WTC11 (cell line): ENCODE data around the gene TRIP13. TPM values are rescaled to one million over a fixed set of nuclear protein-coding genes. Genes with fewer than 3 reads are reported as not detected.

Source experiments
- ATAC-seq: fragments of 200-7000 bp; cut with Tn5 transposase; 2 replicates; pipeline ENCODE4 v1.10.0; 2021; ENCODE audit warnings: mild to moderate bottlenecking, moderate library complexity
- CTCF ChIA-PET: fragments of 300-600 bp; sonication (Branson Sonifier 250); formaldehyde crosslinking; loops from one replicate; lab custom pipeline; 2021; ENCODE audit warnings: antibody characterized with exemption; lab: Charles Lee
- POLR2A ChIA-PET: fragments of 350-600 bp; sonication (Branson Sonifier 250); formaldehyde crosslinking; loops from one replicate; lab custom pipeline; 2021; ENCODE audit warnings: antibody characterized with exemption; lab: Charles Lee
- DNase-seq: peaks from one replicate; pipeline ENCODE4 v3.0.0; 2021; ENCODE audit warnings: low spot score
- H3K27ac Mint-ChIP-seq: 2 replicates; pipeline ENCODE4 v1.8.0; 2021; ENCODE audit warnings: mixed read lengths
- H3K27me3 Mint-ChIP-seq: 2 replicates; pipeline ENCODE4 v1.8.0; 2021; ENCODE audit warnings: low read depth, mild to moderate bottlenecking, moderate library complexity, mixed read lengths
- H3K36me3 Mint-ChIP-seq: 2 replicates; pipeline ENCODE4 v1.8.0; 2021; ENCODE audit warnings: mixed read lengths
- H3K4me1 Mint-ChIP-seq: 2 replicates; pipeline ENCODE4 v1.8.0; 2022; ENCODE audit warnings: mixed read lengths
- H3K4me3 Mint-ChIP-seq: 2 replicates; pipeline ENCODE4 v1.8.0; 2021; ENCODE audit warnings: mild to moderate bottlenecking, moderate library complexity, mixed read lengths
- H3K9me3 Mint-ChIP-seq: 2 replicates; pipeline ENCODE4 v1.8.0; 2021; ENCODE audit warnings: mixed read lengths
- ELF4 ChIP-seq: sonication (generic); formaldehyde crosslinking; IDR thresholded peaks from 2 replicates; pipeline ENCODE4 v1.8.1; 2022; ENCODE audit warnings: low read depth, mild to moderate bottlenecking, moderate library complexity, missing genetic modification reagents
- KAT7 ChIP-seq: sonication (generic); formaldehyde crosslinking; IDR thresholded peaks from 2 replicates; pipeline ENCODE4 v1.8.1; 2023; ENCODE audit warnings: missing genetic modification reagents, mild to moderate bottlenecking, borderline replicate concordance
- MYBL2 ChIP-seq: sonication (generic); formaldehyde crosslinking; IDR thresholded peaks from 2 replicates; pipeline ENCODE4 v1.8.1; 2023; ENCODE audit warnings: mild to moderate bottlenecking, moderate library complexity, missing genetic modification reagents
- RORB ChIP-seq: fragments of 250-450 bp; sonication (Bioruptor Pico); IDR thresholded peaks from 2 replicates; pipeline ENCODE4 v1.9.0; 2021; ENCODE audit warnings: mild to moderate bottlenecking
- TEAD1 ChIP-seq: sonication (generic); formaldehyde crosslinking; IDR thresholded peaks from 2 replicates; pipeline ENCODE4 v1.8.0; 2022; ENCODE audit warnings: mild to moderate bottlenecking, missing genetic modification reagents
- ZNF263 ChIP-seq: sonication (generic); formaldehyde crosslinking; IDR thresholded peaks from 2 replicates; pipeline ENCODE4 v1.8.1; 2022; ENCODE audit warnings: low read depth, mild to moderate bottlenecking, moderate library complexity, missing genetic modification reagents
- ZNF423 ChIP-seq: fragments of 250-450 bp; sonication (Bioruptor Pico); IDR thresholded peaks from 2 replicates; pipeline ENCODE4 v2.1.2; 2022; ENCODE audit warnings: mild to moderate bottlenecking, moderate library complexity
- total RNA-seq: library from RNA; stranded (reverse); gene quantifications from 3 replicates; pipeline ENCODE4 v1.2.3, GENCODE V29; 2021
- TF ChIP-seq, protein P1 (sequence below): sonication (generic); formaldehyde crosslinking; IDR thresholded peaks from 2 replicates; pipeline ENCODE4 v1.8.1; 2022; ENCODE audit warnings: missing genetic modification reagents, borderline replicate concordance
- TF ChIP-seq, protein P2 (sequence below): fragments of 250-450 bp; sonication (Bioruptor Pico); IDR thresholded peaks from 2 replicates; pipeline ENCODE4 v1.9.0; 2021; ENCODE audit warnings: mild to moderate bottlenecking
- TF ChIP-seq, protein P3 (sequence below): sonication (generic); formaldehyde crosslinking; IDR thresholded peaks from 2 replicates; pipeline ENCODE4 v1.8.0; 2022; ENCODE audit warnings: mild to moderate bottlenecking, missing genetic modification reagents
- TF ChIP-seq, protein P4 (sequence below): sonication (generic); formaldehyde crosslinking; IDR thresholded peaks from 2 replicates; pipeline ENCODE4 v1.8.0; 2023; ENCODE audit warnings: missing genetic modification reagents, mild to moderate bottlenecking, borderline replicate concordance

TRIP13 gene
- total RNA-seq, 1 experiment from 2014 or later: 33.7 TPM

DNA sequence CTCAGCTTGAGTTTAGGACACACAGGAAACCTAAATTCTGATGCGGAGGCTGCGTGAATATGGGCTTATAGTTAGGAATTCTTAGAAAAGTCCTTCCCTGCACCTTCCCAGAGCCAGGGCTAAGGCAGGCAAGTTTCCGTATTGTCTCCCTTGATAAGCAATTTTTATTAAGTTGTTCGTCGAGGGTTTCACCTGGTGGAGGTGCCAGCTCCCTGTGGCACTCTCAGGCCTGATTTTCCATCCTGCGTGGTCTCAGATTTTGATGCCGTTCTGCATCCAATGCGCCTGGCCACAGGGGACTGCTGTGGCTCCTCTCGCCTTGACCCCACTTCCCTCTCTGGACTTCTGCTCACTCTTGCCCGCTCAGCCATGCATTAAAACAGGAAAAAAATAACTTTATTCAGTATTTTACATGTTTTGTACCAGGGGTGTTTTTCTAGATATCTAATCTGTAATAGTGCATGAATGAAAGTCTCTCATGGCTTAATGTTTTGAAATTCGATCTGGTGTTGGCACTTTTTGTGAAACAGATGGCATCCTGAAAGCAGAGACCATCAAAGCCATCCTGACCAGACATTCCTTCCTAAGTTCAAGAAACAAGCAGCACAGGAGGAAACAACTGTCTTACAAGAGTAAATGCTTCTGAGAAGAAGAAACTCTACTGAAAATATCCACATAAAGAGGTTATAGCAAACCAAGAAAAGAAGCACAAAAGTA, 50.7 kb downstream of the TRIP13 start:
- no peak overlapping the region for H3K27ac Mint-ChIP-seq
- no peak for ATAC-seq
- DNase-seq: no peak
- TF ChIP-seq, protein P1, sequence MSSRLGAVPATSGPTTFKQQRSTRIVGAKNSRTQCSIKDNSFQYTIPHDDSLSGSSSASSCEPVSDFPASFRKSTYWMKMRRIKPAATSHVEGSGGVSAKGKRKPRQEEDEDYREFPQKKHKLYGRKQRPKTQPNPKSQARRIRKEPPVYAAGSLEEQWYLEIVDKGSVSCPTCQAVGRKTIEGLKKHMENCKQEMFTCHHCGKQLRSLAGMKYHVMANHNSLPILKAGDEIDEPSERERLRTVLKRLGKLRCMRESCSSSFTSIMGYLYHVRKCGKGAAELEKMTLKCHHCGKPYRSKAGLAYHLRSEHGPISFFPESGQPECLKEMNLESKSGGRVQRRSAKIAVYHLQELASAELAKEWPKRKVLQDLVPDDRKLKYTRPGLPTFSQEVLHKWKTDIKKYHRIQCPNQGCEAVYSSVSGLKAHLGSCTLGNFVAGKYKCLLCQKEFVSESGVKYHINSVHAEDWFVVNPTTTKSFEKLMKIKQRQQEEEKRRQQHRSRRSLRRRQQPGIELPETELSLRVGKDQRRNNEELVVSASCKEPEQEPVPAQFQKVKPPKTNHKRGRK (CRISPR knock-in tag): no peak
- no peak for TF ChIP-seq ELF4 (CRISPR knock-in tag)
- TF ChIP-seq, all 79 proteins: peak for 0
- Mint-ChIP-seq H3K4me1 (peaks cover 3% of the 10 kb centered on the region; the same call in 1 of the 2 replicates), H3K27me3 (peaks cover 4% of the 10 kb centered on the region; the same call in 1 of the 2 replicates), H3K36me3 (no peaks in the 10 kb centered on the region), H3K4me3 (no peak overlapping the region), H3K9me3 (peaks cover 6% of the 10 kb centered on the region; the same call in 1 of the 2 replicates)
- ChIA-PET POLR2A (no interaction called here), CTCF (no interaction called here)

DNA sequence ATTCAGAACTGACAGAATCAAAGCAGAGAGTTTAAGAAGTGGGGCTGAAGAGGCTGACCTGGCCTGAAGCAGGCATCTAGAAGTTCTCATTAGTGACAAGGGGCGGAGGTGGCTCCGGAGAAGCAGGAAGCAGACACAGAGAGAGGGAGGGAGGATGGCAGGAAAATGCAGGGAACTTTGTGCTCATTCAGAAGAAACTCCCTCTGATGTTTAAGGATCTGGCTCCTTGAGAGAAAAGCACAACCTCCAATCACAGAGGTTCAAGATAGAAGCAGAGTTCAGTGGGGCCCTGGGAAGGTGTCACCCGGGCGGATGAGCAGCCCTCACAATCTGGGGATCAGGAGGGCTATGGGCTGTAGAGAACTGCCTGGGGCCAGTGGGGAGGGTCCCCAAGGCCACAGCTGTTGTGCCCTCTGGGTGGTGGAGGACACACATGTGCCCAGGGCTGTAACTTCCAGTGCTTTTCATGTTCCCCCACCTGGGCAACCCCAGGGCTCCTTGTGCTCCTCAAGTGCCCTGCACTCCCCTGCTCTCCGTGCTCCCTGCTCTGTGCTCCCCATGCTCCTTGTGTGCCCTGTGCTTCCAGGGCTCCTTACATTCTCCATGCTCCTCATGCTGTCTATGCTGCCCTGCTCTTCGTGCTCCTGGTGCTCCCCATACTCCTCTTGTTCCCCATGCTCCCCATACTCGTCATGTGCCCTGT, 51.4 kb downstream of the TRIP13 start:
- Mint-ChIP-seq H3K36me3 (no peaks in the 10 kb centered on the region), H3K4me3 (no peak overlapping the region), H3K9me3 (peaks cover 6% of the 10 kb centered on the region; the same call in 1 of the 2 replicates), H3K27ac (no peak overlapping the region), H3K27me3 (peaks cover 4% of the 10 kb centered on the region; the same call in 1 of the 2 replicates), H3K4me1 (peaks cover 3% of the 10 kb centered on the region; the same call in 1 of the 2 replicates)
- TF ChIP-seq, protein P2, sequence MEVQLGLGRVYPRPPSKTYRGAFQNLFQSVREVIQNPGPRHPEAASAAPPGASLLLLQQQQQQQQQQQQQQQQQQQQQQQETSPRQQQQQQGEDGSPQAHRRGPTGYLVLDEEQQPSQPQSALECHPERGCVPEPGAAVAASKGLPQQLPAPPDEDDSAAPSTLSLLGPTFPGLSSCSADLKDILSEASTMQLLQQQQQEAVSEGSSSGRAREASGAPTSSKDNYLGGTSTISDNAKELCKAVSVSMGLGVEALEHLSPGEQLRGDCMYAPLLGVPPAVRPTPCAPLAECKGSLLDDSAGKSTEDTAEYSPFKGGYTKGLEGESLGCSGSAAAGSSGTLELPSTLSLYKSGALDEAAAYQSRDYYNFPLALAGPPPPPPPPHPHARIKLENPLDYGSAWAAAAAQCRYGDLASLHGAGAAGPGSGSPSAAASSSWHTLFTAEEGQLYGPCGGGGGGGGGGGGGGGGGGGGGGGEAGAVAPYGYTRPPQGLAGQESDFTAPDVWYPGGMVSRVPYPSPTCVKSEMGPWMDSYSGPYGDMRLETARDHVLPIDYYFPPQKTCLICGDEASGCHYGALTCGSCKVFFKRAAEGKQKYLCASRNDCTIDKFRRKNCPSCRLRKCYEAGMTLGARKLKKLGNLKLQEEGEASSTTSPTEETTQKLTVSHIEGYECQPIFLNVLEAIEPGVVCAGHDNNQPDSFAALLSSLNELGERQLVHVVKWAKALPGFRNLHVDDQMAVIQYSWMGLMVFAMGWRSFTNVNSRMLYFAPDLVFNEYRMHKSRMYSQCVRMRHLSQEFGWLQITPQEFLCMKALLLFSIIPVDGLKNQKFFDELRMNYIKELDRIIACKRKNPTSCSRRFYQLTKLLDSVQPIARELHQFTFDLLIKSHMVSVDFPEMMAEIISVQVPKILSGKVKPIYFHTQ (CRISPR knock-in tag): no peak
- TF ChIP-seq ZNF263: peak; percentile 88
- ChIA-PET CTCF (no interaction called here), POLR2A (no interaction called here)
- DNase-seq (no peak), ATAC-seq (no peak)

DNA sequence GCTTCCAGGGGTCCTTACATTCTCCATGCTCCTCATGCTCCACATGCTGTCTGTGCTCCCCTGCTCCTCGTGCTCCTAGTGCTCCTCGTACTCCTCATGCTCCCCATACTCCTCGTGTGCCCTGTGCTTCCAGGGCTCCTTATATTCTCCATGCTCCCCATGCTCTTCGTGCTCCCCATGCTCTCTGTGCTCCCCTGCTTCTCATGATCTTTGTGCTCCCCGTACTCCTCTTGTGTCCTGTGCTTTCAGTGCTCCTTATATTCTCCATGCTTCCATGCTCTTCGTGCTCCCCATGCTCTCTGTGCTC, 51.9 kb downstream of the TRIP13 start:
- H3K27me3 Mint-ChIP-seq: peaks cover 4% of the 10 kb centered on the region; the same call in 1 of the 2 replicates
- H3K4me3 Mint-ChIP-seq: no peak overlapping the region
- H3K4me1 Mint-ChIP-seq: peaks cover 3% of the 10 kb centered on the region; the same call in 1 of the 2 replicates
- ChIA-PET POLR2A (no interaction called here), CTCF (no interaction called here)
- no peaks in the 10 kb centered on the region for H3K36me3 Mint-ChIP-seq
- peaks cover 6% of the 10 kb centered on the region; the same call in 1 of the 2 replicates for H3K9me3 Mint-ChIP-seq
- H3K27ac Mint-ChIP-seq: no peak overlapping the region
- no peak for ATAC-seq
- no peak for DNase-seq
- TF ChIP-seq MYBL2 (CRISPR knock-in tag) (no peak), KAT7 (no peak), RORB (CRISPR knock-in tag) (no peak)
- TF ChIP-seq, protein P3, sequence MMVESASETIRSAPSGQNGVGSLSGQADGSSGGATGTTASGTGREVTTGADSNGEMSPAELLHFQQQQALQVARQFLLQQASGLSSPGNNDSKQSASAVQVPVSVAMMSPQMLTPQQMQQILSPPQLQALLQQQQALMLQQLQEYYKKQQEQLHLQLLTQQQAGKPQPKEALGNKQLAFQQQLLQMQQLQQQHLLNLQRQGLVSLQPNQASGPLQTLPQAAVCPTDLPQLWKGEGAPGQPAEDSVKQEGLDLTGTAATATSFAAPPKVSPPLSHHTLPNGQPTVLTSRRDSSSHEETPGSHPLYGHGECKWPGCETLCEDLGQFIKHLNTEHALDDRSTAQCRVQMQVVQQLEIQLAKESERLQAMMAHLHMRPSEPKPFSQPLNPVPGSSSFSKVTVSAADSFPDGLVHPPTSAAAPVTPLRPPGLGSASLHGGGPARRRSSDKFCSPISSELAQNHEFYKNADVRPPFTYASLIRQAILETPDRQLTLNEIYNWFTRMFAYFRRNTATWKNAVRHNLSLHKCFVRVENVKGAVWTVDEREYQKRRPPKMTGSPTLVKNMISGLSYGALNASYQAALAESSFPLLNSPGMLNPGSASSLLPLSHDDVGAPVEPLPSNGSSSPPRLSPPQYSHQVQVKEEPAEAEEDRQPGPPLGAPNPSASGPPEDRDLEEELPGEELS (CRISPR knock-in tag): no peak

DNA sequence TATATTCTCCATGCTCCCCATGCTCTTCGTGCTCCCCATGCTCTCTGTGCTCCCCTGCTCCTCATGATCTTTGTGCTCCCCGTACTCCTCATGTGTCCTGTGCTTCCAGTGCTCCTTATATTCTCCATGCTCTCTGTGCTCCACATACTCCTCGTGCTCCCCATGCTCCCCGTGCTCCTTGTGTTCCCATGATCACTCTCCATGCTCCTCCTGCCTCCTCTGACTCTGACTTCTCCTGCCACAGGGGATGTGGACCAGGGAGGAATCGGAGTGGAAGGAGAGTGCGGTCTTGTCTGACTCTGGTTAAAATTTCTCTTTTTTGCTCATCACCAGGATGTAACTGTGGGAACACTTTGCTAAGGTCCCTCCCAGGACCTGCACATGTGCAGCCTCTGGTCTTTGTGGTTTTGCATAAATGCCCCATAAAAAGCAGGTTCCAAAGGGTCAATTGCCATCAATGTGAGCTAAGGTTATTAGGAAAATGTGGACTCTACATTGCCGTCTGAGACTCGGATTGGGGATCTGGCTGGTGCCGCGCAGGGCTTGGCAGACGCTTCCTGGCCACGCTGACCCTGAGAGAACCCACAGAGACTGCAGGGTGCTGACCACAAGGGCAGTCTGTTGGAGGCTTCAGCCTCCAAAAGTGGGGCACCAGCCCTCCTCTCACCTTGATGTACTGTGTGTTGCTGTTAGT, 52.5 kb downstream of the TRIP13 start:
- H3K4me1 Mint-ChIP-seq: peaks cover 3% of the 10 kb centered on the region; the same call in 1 of the 2 replicates
- H3K36me3 Mint-ChIP-seq: no peaks in the 10 kb centered on the region
- no peak for DNase-seq
- CTCF ChIA-PET: interaction anchor here (1.3 to 2.1 kb wide), 6 partner anchors 11 to 223 kb away, joined by 3 to 12 read pairs (median 6); no protein-coding TSS in a partner anchor
- POLR2A ChIA-PET: no interaction called here
- H3K27ac Mint-ChIP-seq: no peak overlapping the region
- no peak overlapping the region for H3K4me3 Mint-ChIP-seq
- H3K9me3 Mint-ChIP-seq: peaks cover 6% of the 10 kb centered on the region; the same call in 1 of the 2 replicates
- ATAC-seq: no peak
- peaks cover 4% of the 10 kb centered on the region; the same call in 1 of the 2 replicates for H3K27me3 Mint-ChIP-seq
- TF ChIP-seq ZNF423 (CRISPR knock-in tag) (no peak), TEAD1 (CRISPR knock-in tag) (no peak)
- TF ChIP-seq, protein P4, sequence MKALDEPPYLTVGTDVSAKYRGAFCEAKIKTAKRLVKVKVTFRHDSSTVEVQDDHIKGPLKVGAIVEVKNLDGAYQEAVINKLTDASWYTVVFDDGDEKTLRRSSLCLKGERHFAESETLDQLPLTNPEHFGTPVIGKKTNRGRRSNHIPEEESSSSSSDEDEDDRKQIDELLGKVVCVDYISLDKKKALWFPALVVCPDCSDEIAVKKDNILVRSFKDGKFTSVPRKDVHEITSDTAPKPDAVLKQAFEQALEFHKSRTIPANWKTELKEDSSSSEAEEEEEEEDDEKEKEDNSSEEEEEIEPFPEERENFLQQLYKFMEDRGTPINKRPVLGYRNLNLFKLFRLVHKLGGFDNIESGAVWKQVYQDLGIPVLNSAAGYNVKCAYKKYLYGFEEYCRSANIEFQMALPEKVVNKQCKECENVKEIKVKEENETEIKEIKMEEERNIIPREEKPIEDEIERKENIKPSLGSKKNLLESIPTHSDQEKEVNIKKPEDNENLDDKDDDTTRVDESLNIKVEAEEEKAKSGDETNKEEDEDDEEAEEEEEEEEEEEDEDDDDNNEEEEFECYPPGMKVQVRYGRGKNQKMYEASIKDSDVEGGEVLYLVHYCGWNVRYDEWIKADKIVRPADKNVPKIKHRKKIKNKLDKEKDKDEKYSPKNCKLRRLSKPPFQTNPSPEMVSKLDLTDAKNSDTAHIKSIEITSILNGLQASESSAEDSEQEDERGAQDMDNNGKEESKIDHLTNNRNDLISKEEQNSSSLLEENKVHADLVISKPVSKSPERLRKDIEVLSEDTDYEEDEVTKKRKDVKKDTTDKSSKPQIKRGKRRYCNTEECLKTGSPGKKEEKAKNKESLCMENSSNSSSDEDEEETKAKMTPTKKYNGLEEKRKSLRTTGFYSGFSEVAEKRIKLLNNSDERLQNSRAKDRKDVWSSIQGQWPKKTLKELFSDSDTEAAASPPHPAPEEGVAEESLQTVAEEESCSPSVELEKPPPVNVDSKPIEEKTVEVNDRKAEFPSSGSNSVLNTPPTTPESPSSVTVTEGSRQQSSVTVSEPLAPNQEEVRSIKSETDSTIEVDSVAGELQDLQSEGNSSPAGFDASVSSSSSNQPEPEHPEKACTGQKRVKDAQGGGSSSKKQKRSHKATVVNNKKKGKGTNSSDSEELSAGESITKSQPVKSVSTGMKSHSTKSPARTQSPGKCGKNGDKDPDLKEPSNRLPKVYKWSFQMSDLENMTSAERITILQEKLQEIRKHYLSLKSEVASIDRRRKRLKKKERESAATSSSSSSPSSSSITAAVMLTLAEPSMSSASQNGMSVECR (CRISPR knock-in tag): no peak
- TF ChIP-seq, protein P3 (CRISPR knock-in tag): no peak
